A673 (cell line): Measurements from ENCODE around the gene LOC101059915.
A peak's percentile ranks its signal among the peaks of the same experiment; 100 is the strongest.
"Not testable (repeated sequence)": the region's sequence is repeated elsewhere in the genome, so short reads cannot be mapped to it uniquely, and the experiment has no call there.

Source experiments
- BruUV-seq: library from RNA; stranded (reverse); fragments of 400-500 nt; replicated peaks from 2 replicates; lab custom pipeline; 2021; lab: Mats Ljungman, UMichigan
- CTCF ChIA-PET: fragments of 300-600 bp; sonication (Branson Sonifier 250); formaldehyde crosslinking; loops from one replicate; lab custom pipeline; 2022; ENCODE audit warnings: antibody characterized with exemption; lab: Charles Lee
- POLR2A ChIA-PET: fragments of 300-600 bp; sonication (Branson Sonifier 250); formaldehyde crosslinking; loops from one replicate; lab custom pipeline; 2022; ENCODE audit warnings: antibody characterized with exemption; ENCODE audit not compliant: low non-redundant PET; lab: Charles Lee
- DNase-seq: peaks from one replicate; pipeline ENCODE4 v3.0.0-alpha.2; 2015; ENCODE audit warnings: low spot score
- H3K27ac ChIP-seq: fragments of 200-600 bp; sonication (generic); 2 replicates; pipeline ENCODE4 v1.5.1; 2016; ENCODE audit warnings: mixed run types, low read depth, mild to moderate bottlenecking, mixed read lengths, antibody characterized with exemption, low read length; ENCODE audit not compliant: poor library complexity, severe bottlenecking
- H3K27me3 ChIP-seq: fragments of 200-600 bp; sonication (generic); replicated peaks from 2 replicates; pipeline ENCODE4 v1.6.1; 2017; ENCODE audit warnings: mixed run types, low read depth, mild to moderate bottlenecking, mixed read lengths, antibody characterized with exemption, low read length; ENCODE audit not compliant: insufficient read depth, poor library complexity
- H3K36me3 ChIP-seq: fragments of 200-600 bp; sonication (generic); 2 replicates; pipeline ENCODE4 v1.6.1; 2016; ENCODE audit warnings: mixed run types, mild to moderate bottlenecking, mixed read lengths, antibody characterized with exemption, low read length; ENCODE audit not compliant: insufficient read depth, poor library complexity, severe bottlenecking
- H3K4me1 ChIP-seq: fragments of 200-600 bp; sonication (generic); 2 replicates; pipeline ENCODE4 v1.6.1; 2017; ENCODE audit warnings: mixed run types, mild to moderate bottlenecking, mixed read lengths, antibody characterized with exemption, low read length; ENCODE audit not compliant: insufficient read depth, poor library complexity, severe bottlenecking
- H3K4me3 ChIP-seq: fragments of 200-600 bp; sonication (generic); 2 replicates; pipeline ENCODE4 v1.5.1; 2016; ENCODE audit warnings: low read depth, mixed run types, mild to moderate bottlenecking, mixed read lengths, low read length; ENCODE audit not compliant: poor library complexity, severe bottlenecking
- H3K9me3 ChIP-seq: fragments of 200-600 bp; sonication (generic); 2 replicates; pipeline ENCODE4 v1.6.1; 2016; ENCODE audit warnings: mixed run types, low read depth, mild to moderate bottlenecking, mixed read lengths, antibody characterized with exemption, low read length; ENCODE audit not compliant: poor library complexity, severe bottlenecking
- CTCF ChIP-seq: fragments of 300-800, 200-600 bp; sonication (generic); conservative IDR thresholded peaks from 2 replicates; pipeline ENCODE4 v1.5.1; 2017; ENCODE audit warnings: low read depth, mild to moderate bottlenecking, antibody characterized with exemption, low read length, moderate library complexity, mixed read lengths
- EZH2 ChIP-seq: fragments of 200-600 bp; sonication (generic); IDR thresholded peaks from 2 replicates; pipeline ENCODE4 v1.6.1; 2017; ENCODE audit warnings: borderline replicate concordance, low read depth, mild to moderate bottlenecking, mixed read lengths, antibody characterized with exemption, low read length; ENCODE audit not compliant: poor library complexity, severe bottlenecking
- intact Hi-C: fragments of 100-400 bp; cut with micrococcal nuclease; formaldehyde crosslinking; loops from one replicate; pipeline ENCODE4 v1.10.0; 2022; ENCODE audit not compliant: unreplicated experiment

LOC101059915 gene

GRCh38 chrX:71664202-71664601 is 3.1 kb upstream of the LOC101059915 start:
- H3K4me1 ChIP-seq, H3K27me3 ChIP-seq, H3K36me3 ChIP-seq, H3K9me3 ChIP-seq, BruUV-seq, H3K27ac ChIP-seq, intact Hi-C loops, H3K4me3 ChIP-seq, POLR2A ChIA-PET: not testable (repeated sequence)
- peak; percentile 42 for TF ChIP-seq CTCF
- DNase-seq = peak; percentile 20
- CTCF ChIA-PET = interaction anchor here (0.6 kb wide), 1 partner anchor 666 kb away, joined by 3 read pairs; no protein-coding TSS in a partner anchor

DNA sequence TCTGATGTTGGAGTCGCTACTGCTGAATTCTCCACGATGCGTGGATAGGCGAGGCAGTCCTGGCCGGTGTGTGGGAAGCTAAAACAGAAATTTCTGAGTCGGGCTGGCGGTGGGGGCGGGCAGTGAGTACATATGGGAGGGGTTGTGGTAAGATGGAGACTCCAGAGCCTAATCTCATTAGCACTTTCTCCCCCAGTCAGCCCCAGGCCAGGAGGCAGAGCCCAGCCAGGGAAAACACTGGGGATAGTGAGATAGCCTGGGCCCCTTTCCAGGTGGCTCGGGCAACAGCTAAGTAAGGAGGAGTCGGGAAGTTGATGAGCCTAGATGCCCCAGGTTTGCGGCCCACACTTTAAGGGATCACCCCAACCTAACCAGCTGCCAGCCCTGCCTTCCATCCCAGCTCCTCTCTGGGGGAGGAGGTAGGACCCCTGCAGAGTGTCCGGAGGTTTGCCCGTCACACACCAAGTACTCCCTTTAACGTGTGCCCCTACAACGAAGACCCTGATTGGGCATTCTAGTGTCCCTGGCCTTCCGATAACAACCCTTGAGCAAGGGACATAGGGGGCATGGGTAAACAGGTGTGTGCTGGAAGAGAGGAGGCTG is 2.4 kb upstream of the LOC101059915 start:
- BruUV-seq = no TSS peak
- TF ChIP-seq CTCF (no peak), EZH2 (no peak)
- no peak overlapping the region for H3K4me3 ChIP-seq

DNA sequence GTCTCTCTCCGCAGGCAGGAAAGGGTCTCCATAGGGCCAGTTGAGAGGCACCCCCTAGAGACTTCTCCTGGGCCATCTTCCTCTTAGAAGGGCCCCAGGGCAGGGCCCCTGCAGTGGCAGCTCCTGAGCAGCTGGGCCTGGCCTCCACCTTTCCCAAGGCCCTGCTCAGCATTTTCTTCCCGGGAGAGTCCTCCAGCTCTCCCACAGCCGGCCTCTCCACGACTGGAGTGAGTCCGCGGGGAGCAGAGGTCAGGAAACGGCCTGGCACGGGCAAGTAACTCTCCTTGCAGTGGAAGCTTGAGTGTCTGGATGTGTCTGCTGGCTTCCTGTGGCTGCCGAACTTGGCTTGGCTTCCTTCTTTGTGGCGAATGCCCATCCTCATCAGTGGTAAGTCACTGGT is 1.6 kb upstream of the LOC101059915 start:
- Histone ChIP-seq H3K27me3 (no peaks in the 10 kb centered on the region), H3K27ac (no peak overlapping the region), H3K4me1 (no peaks in the 10 kb centered on the region), H3K4me3 (no peak overlapping the region), H3K36me3 (no peaks in the 10 kb centered on the region), H3K9me3 (no peaks in the 10 kb centered on the region)
- TF ChIP-seq CTCF (no peak), EZH2 (no peak)
- no TSS peak for BruUV-seq
- intact Hi-C loops = no loop called here
- no peak for DNase-seq
- ChIA-PET POLR2A (no interaction called here), CTCF (no interaction called here)

More for the DNA sequence above, 2.4 kb upstream of the LOC101059915 start:
- Histone ChIP-seq H3K4me1 (no peaks in the 10 kb centered on the region), H3K9me3 (no peaks in the 10 kb centered on the region), H3K27ac (no peak overlapping the region), H3K27me3 (no peaks in the 10 kb centered on the region), H3K36me3 (no peaks in the 10 kb centered on the region)
- POLR2A ChIA-PET = no interaction called here
- no peak for DNase-seq
- CTCF ChIA-PET = no interaction called here
- intact Hi-C loops = no loop called here
